Measurements from ENCODE around the gene BASP1.

DNA sequence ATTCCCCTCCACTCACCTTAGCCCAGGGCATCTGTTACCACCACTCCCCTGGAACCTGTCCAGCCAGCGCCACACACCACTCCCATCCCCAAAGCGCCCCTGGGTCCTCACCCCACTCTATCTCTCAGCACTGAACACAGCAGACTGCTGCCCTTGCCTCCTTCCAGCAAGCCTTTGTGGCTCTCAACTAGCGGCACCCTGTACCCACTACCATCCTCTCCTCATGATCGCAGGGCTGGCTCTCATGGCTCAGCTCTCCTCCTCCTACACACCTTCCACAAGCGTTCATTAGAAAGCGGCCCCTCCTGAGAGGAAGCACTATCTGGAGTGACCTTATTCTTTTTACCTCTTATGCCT is 13.3 kb upstream of the BASP1 start:
- TF ChIP-seq, protein P1, sequence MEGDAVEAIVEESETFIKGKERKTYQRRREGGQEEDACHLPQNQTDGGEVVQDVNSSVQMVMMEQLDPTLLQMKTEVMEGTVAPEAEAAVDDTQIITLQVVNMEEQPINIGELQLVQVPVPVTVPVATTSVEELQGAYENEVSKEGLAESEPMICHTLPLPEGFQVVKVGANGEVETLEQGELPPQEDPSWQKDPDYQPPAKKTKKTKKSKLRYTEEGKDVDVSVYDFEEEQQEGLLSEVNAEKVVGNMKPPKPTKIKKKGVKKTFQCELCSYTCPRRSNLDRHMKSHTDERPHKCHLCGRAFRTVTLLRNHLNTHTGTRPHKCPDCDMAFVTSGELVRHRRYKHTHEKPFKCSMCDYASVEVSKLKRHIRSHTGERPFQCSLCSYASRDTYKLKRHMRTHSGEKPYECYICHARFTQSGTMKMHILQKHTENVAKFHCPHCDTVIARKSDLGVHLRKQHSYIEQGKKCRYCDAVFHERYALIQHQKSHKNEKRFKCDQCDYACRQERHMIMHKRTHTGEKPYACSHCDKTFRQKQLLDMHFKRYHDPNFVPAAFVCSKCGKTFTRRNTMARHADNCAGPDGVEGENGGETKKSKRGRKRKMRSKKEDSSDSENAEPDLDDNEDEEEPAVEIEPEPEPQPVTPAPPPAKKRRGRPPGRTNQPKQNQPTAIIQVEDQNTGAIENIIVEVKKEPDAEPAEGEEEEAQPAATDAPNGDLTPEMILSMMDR (IDR thresholded peaks at IDR 0.05), result no peak
- no peak for TF ChIP-seq POLR2AphosphoS5 (IDR thresholded peaks at IDR 0.05)
- TF ChIP-seq POLR2A (IDR thresholded peaks at IDR 0.05), result no peak
- TF ChIP-seq EP300 (IDR thresholded peaks at IDR 0.05), result no peak

Measured in sigmoid colon (tissue), 4 donors.